AG09319 (cell line): ENCODE results near the gene GCA.

Experiments
- DNase-seq: peaks from one replicate; pipeline ENCODE4 v3.0.0-alpha.2; 2010; ENCODE audit warnings: low read depth; ENCODE audit errors: extremely low read depth
- TF ChIP-seq, protein P1 (sequence below): IDR thresholded peaks from 2 replicates; pipeline ENCODE4 v1.5.1; 2011; ENCODE audit warnings: low read depth, mild to moderate bottlenecking, inconsistent platforms, low read length, moderate library complexity

Gene GCA

DNA sequence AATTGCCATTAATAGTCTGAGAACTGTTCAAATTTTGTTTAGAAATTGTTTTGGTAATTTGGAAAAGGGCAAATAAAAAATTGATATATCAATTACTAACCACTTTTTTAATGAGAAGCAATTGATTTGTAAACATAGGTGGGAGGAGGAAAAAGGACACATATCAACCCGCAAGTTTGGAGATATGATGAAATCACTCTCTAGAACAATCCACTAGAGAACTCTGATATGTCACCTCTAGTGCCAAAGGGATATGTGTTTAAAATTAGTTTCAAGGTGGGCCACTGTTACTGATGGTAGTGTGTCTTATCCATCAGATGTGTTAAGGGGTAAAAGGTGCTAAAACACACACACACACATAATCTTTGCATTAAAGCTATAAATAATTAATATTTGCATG lies 42.1 kb upstream of the GCA start:
- TF ChIP-seq, protein P1, sequence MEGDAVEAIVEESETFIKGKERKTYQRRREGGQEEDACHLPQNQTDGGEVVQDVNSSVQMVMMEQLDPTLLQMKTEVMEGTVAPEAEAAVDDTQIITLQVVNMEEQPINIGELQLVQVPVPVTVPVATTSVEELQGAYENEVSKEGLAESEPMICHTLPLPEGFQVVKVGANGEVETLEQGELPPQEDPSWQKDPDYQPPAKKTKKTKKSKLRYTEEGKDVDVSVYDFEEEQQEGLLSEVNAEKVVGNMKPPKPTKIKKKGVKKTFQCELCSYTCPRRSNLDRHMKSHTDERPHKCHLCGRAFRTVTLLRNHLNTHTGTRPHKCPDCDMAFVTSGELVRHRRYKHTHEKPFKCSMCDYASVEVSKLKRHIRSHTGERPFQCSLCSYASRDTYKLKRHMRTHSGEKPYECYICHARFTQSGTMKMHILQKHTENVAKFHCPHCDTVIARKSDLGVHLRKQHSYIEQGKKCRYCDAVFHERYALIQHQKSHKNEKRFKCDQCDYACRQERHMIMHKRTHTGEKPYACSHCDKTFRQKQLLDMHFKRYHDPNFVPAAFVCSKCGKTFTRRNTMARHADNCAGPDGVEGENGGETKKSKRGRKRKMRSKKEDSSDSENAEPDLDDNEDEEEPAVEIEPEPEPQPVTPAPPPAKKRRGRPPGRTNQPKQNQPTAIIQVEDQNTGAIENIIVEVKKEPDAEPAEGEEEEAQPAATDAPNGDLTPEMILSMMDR = no peak
- no peak for DNase-seq

DNA sequence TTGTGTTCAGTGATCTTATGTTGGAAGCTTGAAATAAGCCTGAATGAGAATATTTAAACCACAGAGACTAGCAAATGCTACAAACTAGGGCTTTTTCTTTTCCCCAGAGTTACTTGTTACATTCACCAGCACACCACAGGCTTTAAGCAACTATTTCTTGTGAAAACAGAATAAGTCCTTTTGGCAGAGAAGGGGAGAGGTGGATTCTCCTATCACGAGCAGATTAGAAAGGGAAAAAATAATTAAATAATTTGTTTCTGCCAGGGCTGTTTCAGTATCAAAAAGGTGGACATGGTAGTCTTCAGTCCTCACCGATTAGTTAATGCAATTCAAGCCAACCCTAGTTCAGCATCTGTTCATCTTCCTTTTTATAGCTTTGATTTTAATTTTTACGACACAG lies 38.0 kb upstream of the GCA start:
- TF ChIP-seq, protein P1 = no peak
- no peak for DNase-seq

DNA sequence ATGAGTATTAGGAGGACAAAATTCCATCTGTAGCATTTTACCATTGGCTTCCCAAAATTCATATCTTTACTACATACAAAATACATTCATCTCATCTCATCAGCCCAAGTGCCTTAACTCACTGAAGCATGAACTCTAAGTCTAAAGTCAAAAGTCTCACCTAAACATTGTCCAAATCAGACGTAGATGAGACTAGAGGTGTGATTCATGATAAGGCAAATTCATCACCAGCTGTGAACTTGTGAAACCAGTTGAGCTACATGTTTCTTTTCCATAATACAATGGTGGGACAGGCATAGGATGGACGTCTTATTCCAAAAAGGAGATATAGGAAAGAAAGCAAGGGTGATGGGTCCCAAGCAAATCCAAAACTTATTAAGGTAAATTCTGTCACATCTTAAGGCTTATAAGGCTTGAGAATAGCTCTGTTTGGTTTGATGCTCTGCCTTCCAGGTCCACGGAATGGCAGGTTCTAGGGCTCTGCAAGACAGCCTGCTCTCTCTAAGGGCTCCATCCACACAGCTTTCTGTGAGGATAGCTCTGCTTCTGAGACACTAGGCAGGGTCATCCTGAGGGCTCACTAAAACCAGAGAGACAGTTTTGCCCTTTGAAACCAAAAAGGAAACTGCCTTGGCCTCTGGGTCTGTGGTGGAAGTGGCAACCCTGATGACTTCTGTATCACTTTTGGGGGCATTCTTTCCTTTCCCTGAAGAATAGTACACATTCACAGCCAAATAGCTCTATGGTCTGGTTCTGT lies 35.0 kb upstream of the GCA start:
- TF ChIP-seq, protein P1 = no peak
- DNase-seq = no peak

DNA sequence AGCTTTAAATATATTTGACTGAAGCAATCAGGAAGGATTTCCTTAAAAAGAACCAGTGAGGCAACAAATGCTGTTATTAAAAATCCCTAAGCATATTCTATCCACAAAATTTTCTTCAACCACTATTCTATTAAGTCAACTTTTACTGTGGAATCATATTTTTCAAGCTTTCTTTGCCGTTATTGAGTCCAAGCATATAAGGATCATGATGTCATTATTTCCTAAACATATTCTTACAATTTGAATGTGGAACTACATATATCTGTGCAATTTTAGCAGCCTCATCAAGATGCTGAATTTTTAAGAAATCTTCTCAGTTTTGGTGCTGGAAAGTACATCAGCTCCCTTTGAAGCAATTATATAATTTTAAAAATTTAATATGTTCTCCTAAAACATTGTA lies 31.1 kb upstream of the GCA start:
- TF ChIP-seq, protein P1 = no peak
- DNase-seq = no peak

DNA sequence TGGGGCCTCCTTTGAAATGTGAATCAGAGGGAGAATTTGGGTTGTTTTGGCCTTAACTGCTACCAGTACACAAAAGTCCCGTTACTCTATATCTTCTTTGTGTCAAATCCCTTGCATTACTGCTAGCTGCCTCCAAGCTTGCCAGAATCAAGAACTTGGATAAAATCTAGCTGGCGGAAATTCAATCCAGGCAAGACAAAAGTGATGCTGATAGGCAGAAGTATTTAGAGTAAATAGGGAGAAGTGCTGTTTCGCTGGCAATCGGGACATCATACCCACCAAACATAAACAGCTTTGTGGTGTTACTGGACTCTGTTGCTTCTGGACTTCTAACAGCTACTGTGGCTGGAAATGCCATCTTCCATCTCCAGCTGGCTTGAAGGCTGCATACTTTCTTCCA lies 28.0 kb upstream of the GCA start:
- TF ChIP-seq, protein P1 = no peak
- no peak for DNase-seq

DNA sequence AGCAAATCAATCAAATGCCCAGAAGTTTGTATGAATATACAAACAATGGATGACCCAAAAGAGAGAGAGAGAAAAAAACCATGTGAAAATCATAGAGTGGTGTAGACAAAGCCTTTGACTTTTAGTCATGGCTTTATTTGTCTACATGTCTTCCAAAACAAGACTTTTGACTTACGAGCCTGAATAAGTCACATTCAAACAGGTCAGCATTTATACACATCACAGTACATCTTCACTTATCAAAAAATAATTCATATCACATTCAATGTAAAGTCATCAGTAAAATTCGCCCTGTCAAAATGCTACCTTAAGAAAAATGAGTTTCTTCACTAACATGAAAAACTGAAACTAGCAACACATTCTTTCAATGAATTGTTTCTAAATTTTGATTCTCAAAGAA lies 27.3 kb upstream of the GCA start:
- TF ChIP-seq, protein P1 = no peak
- DNase-seq = no peak

DNA sequence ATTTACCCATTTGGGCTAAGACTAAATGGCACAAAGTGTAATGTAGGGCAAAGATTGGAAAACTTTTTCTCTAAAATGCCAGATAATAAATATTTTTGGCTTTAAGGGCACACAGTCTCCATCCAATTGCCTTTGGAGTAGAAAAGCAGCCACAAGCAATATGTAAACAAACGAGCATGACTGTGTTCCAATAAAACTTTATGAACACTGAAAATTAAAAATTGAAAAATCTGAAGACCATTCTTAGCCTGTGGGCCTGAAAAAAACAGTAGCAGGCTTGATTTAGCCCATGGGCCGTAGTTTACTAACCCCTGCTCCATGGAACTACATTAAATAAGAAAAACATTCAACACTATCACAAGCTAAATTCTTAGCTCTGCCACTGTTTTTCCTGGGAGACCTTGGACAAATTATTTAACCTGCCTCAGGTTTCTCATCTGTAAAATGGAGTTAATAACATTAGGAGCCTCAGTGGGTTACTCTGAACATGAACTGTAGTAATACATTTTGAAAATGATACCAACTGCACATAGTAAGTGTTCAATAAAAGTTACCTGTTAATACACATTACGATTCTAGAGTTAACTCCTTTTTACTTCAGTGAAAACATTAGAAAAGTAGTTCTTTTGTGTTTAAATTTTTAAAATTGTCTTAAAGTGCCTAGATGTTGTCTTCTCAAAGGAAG lies 26.7 kb upstream of the GCA start:
- TF ChIP-seq, protein P1 = no peak
- no peak for DNase-seq
